B cell (primary cell): ENCODE data around the gene BRAF.

Source experiments
- EZH2 ChIP-seq: IDR thresholded peaks from 2 replicates; pipeline ENCODE4 v1.6.1; 2012; ENCODE audit warnings: borderline replicate concordance, low read depth, mild to moderate bottlenecking, moderate library complexity, low read length; ENCODE audit not compliant: insufficient read depth, poor library complexity, severe bottlenecking
- TF ChIP-seq, protein P1 (sequence below): fragments of 200-600 bp; IDR thresholded peaks from one replicate; pipeline ENCODE4 v1.8.0; 2022; ENCODE audit warnings: antibody characterized with exemption, mild to moderate bottlenecking

DNA sequence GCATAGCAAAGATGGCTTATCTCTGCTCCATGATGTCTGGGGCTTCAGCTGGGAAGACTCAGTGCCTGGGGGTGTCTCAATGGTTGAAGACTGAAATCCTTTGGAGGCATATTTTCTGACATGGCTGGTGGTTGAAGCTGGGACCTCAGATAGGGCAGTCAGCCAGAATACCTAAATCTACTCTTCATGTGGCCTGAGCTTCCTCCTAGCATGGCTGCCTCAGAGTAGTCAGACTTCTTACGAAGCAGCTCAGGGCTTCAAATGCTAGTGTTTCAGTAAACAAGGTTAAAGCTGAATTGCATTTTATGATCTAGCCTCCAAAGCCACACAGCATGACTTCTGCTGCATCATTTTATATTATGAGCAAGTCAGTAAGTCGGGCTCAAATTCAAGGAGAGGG is 2.6 kb upstream of the BRAF start:
- TF ChIP-seq, protein P1, sequence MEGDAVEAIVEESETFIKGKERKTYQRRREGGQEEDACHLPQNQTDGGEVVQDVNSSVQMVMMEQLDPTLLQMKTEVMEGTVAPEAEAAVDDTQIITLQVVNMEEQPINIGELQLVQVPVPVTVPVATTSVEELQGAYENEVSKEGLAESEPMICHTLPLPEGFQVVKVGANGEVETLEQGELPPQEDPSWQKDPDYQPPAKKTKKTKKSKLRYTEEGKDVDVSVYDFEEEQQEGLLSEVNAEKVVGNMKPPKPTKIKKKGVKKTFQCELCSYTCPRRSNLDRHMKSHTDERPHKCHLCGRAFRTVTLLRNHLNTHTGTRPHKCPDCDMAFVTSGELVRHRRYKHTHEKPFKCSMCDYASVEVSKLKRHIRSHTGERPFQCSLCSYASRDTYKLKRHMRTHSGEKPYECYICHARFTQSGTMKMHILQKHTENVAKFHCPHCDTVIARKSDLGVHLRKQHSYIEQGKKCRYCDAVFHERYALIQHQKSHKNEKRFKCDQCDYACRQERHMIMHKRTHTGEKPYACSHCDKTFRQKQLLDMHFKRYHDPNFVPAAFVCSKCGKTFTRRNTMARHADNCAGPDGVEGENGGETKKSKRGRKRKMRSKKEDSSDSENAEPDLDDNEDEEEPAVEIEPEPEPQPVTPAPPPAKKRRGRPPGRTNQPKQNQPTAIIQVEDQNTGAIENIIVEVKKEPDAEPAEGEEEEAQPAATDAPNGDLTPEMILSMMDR = no peak
- TF ChIP-seq EZH2 = no peak
